Measurements from ENCODE around the gene MACROH2A2. TPM values are rescaled to one million over a fixed set of nuclear protein-coding genes. Genes with fewer than 3 reads are reported as not detected.

MACROH2A2 gene
- 8.2 TPM for total RNA-seq

GRCh38 chr10:70052462-70053217, at the start of gene MACROH2A2:
MACROH2A2 (plus strand) TSS chr10:70052846; CDS start chr10:70075659, 22,813 bp downstream.
- no peaks in the 10 kb centered on the region for H3K36me3 ChIP-seq
- peak in 1 of 2 donors; percentile 70 for DNase-seq (ENCODE audit: low spot score in 2 of 2)
- no peaks in the 10 kb centered on the region for H3K27me3 ChIP-seq
- intact Hi-C loops (cut with DNase I) = no loop called here
- TF ChIP-seq CTCF (IDR thresholded peaks at IDR 0.05) = peak in 1 of 3 experiments; percentile 29
- H3K4me3 ChIP-seq = peak within 1 kb of the TSS; percentile 62 to 77
- no peaks in the 10 kb centered on the region for H3K4me1 ChIP-seq
- H3K27ac ChIP-seq = no peak within 1 kb of the TSS
- no peaks in the 10 kb centered on the region for H3K9me3 ChIP-seq

- intact Hi-C loops (cut with DNase I) = no loop called here
- Histone ChIP-seq H3K9me3 (no peaks in the 10 kb centered on the region), H3K27ac (no peak overlapping the region), H3K36me3 (no peaks in the 10 kb centered on the region), H3K4me3 (no peak overlapping the region), H3K27me3 (no peaks in the 10 kb centered on the region), H3K4me1 (no peaks in the 10 kb centered on the region)
- TF ChIP-seq CTCF (IDR thresholded peaks at IDR 0.05) = no peak
- DNase-seq (ENCODE audit: low spot score in 2 of 2) = no peak
These were observed 45.4 kb upstream of the MACROH2A2 start for GRCh38 chr10:70007116-70007820.

DNA sequence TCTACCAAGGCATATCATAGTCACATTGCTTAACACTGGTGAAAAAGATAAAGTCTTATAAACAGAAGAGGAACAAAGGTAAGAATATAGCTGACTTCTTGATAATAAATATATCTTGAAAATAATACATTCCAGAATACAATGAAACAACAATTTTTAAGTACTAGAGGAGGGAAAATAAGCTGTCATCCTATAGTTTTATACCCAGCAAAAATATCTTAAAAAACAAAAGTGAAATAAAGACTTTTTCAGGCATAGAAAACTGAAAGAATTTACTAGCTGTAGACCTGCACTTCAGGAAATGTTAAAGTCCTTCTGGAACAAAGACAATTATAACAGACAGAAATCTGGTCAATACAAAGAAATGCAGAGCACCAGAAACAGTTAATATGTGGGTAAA, 21.4 kb upstream of the MACROH2A2 start:
- H3K27me3 ChIP-seq = no peaks in the 10 kb centered on the region
- no peak for TF ChIP-seq CTCF (IDR thresholded peaks at IDR 0.05)
- H3K9me3 ChIP-seq = peaks cover 0 to 22% of the 10 kb centered on the region in 2 donors
- no peaks in the 10 kb centered on the region for H3K36me3 ChIP-seq
- intact Hi-C loops (cut with DNase I) = no loop called here
- no peaks in the 10 kb centered on the region for H3K4me1 ChIP-seq
- no peak for DNase-seq (ENCODE audit: low spot score in 2 of 2)
- H3K27ac ChIP-seq = no peak overlapping the region
- H3K4me3 ChIP-seq = no peak overlapping the region

GRCh38 chr10:70032667-70033289, 19.9 kb upstream of the MACROH2A2 start:
- Histone ChIP-seq H3K27me3 (no peaks in the 10 kb centered on the region), H3K4me1 (no peaks in the 10 kb centered on the region), H3K36me3 (no peaks in the 10 kb centered on the region), H3K27ac (no peak overlapping the region), H3K9me3 (peaks cover 0 to 15% of the 10 kb centered on the region in 2 donors), H3K4me3 (no peak overlapping the region)
- TF ChIP-seq CTCF (IDR thresholded peaks at IDR 0.05) = no peak
- intact Hi-C loops (cut with DNase I) = no loop called here
- DNase-seq (ENCODE audit: low spot score in 2 of 2) = no peak

GRCh38 chr10:70034232-70034631, 18.4 kb upstream of the MACROH2A2 start:
- DNase-seq (ENCODE audit: low spot score in 2 of 2) = no peak
- H3K4me1 ChIP-seq = no peaks in the 10 kb centered on the region
- intact Hi-C loops (cut with DNase I) = no loop called here
- no peaks in the 10 kb centered on the region for H3K27me3 ChIP-seq
- no peaks in the 10 kb centered on the region for H3K36me3 ChIP-seq
- peaks cover 0 to 17% of the 10 kb centered on the region in 2 donors for H3K9me3 ChIP-seq
- no peak overlapping the region for H3K4me3 ChIP-seq
- no peak for TF ChIP-seq CTCF (IDR thresholded peaks at IDR 0.05)
- no peak overlapping the region for H3K27ac ChIP-seq

All from ascending aorta (tissue), 2 donors.